Keratinocyte (primary cell): ENCODE measurements around the gene BBOX1.

Experiments used
- CTCF ChIP-seq, 3 experiments: IDR thresholded peaks in 1 of 3; conservative IDR thresholded peaks in 1 of 3; optimal IDR thresholded peaks in 1 of 3; 2 replicates in 2 of 3; 3 replicates in 1 of 3; pipeline versions ENCODE3 to v1.5.1; 2011; ENCODE audit warnings: low read length in 3 of 3, mild to moderate bottlenecking in 3 of 3, moderate library complexity in 2 of 3, control low read depth in 1 of 3, inconsistent platforms in 1 of 3; ENCODE audit not compliant: insufficient read depth in 2 of 3; ENCODE audit errors: extremely low read depth in 1 of 3
- EZH2 ChIP-seq: IDR thresholded peaks from one replicate; pipeline ENCODE4 v1.6.1; 2012; ENCODE audit warnings: inconsistent platforms, mild to moderate bottlenecking, low read length, moderate library complexity

- TF ChIP-seq EZH2 (no peak), CTCF (optimal IDR thresholded peaks at IDR 0.05 in 1 of 3, IDR thresholded peaks at IDR 0.05 in 1 of 3, conservative IDR thresholded peaks at IDR 0.05 in 1 of 3; ENCODE audit: extremely low read depth in 1 of 3, insufficient read depth in 2 of 3, low read length in 3 of 3) (no peak)
Observed at GRCh38 chr11:27148506-27148905, 107.9 kb downstream of the BBOX1 start.
